K562 (cell line): ENCODE results near the gene CDHR1. TPM values are rescaled to one million over a fixed set of nuclear protein-coding genes. Genes with fewer than 3 reads are reported as not detected.
A peak's percentile ranks its signal among the peaks of the same experiment; 100 is the strongest.

Source experiments
- ATAC-seq: fragments of 200-7000 bp; cut with Tn5 transposase; 3 replicates; pipeline ENCODE4 v1.9.1; 2020; ENCODE audit warnings: moderate library complexity
- BruUV-seq: library from RNA; stranded (reverse); fragments of 400-500 nt; replicated peaks from 2 replicates; lab custom pipeline; 2021; lab: Mats Ljungman, UMichigan
- CTCF ChIA-PET: fragments of 300-600 bp; formaldehyde crosslinking; extraction: SDS; loops from one replicate; lab custom pipeline; 2021; ENCODE audit warnings: low intra/inter-chr PET ratio; lab: Yijun Ruan, JAX
- POLR2A ChIA-PET: fragments of 300-600, 350-650 bp; sonication (Branson Sonifier 250); formaldehyde crosslinking; extraction: SDS; loops from one replicate; lab custom pipeline; 2021; ENCODE audit warnings: antibody characterized with exemption, inconsistent platforms; lab: Yijun Ruan, JAX
- DNase-seq, 4 experiments: peaks; one replicate each; pipeline versions ENCODE4 v3.0.0 to v3.0.0-alpha.2; 2011 to 2018; ENCODE audit warnings: low spot score in 3 of 4, mixed read lengths in 3 of 4; ENCODE audit errors: extremely low read depth in 1 of 4
- FAIRE-seq: peaks from 2 replicates; lab custom pipeline; 2011; peaks lifted over from hg19 to GRCh38; lab: Jason Lieb, UNC
- H2AFZ ChIP-seq: 2 replicates; pipeline ENCODE4 v1.6.0; 2011; ENCODE audit warnings: low read depth, low read length, control low read depth, inconsistent platforms
- H3K27ac ChIP-seq: fragments of 200-600 bp; 3 replicates; pipeline ENCODE4 v1.8.0; 2011; ENCODE audit warnings: low read depth, mild to moderate bottlenecking, control low read depth, inconsistent platforms, low read length, moderate library complexity, mixed read lengths; ENCODE audit errors: extremely low read depth
- H3K27me3 ChIP-seq, 2 experiments: fragments of 300-600 bp in 1 of 2; 2 replicates in 1 of 2; 3 replicates in 1 of 2; pipeline versions ENCODE4 v1.6.0 to v1.8.0; 2011; ENCODE audit warnings: inconsistent platforms in 2 of 2, low read length in 2 of 2, mild to moderate bottlenecking in 1 of 2, mixed read lengths in 1 of 2, moderate library complexity in 1 of 2; ENCODE audit not compliant: control insufficient read depth in 2 of 2, insufficient read depth in 2 of 2
- H3K36me3 ChIP-seq: fragments of 300-600 bp; 3 replicates; pipeline ENCODE4 v1.8.0; 2011; ENCODE audit warnings: mild to moderate bottlenecking, low read length, inconsistent platforms; ENCODE audit not compliant: control insufficient read depth, insufficient read depth
- H3K4me1 ChIP-seq, 2 experiments: fragments of 200-600 bp in 1 of 2; replicated peaks in 1 of 2; 2 replicates in 1 of 2; 3 replicates in 1 of 2; pipeline versions ENCODE4 v1.5.1 to v1.8.0; 2011; ENCODE audit warnings: inconsistent platforms in 2 of 2, low read length in 2 of 2, mild to moderate bottlenecking in 1 of 2, mixed read lengths in 1 of 2, moderate library complexity in 1 of 2; ENCODE audit not compliant: control insufficient read depth in 2 of 2, insufficient read depth in 2 of 2
- H3K4me2 ChIP-seq: 2 replicates; pipeline ENCODE4 v1.6.1; 2011; ENCODE audit warnings: low read length, control low read depth, inconsistent platforms, mixed read lengths; ENCODE audit not compliant: insufficient read depth
- H3K4me3 ChIP-seq: fragments of 200-600 bp; sonication (generic), shearing (Covaris generic); 2 replicates; pipeline ENCODE4 v1.5.1; 2016; ENCODE audit warnings: control low read depth, inconsistent platforms
- H3K79me2 ChIP-seq: fragments of 200-600 bp; 3 replicates; pipeline ENCODE4 v1.8.0; 2011; ENCODE audit warnings: low read length, inconsistent platforms; ENCODE audit not compliant: control insufficient read depth, insufficient read depth
- H3K9ac ChIP-seq, 2 experiments: 2 replicates each; pipeline versions ENCODE4 v1.6.0 to v1.6.1; 2011; ENCODE audit warnings: low read depth in 2 of 2, low read length in 2 of 2, control low read depth in 1 of 2, inconsistent platforms in 1 of 2, mild to moderate bottlenecking in 1 of 2, mixed read lengths in 1 of 2; ENCODE audit not compliant: insufficient read depth in 1 of 2
- H3K9me1 ChIP-seq: one replicate; pipeline ENCODE4 v1.6.0; 2011; ENCODE audit warnings: inconsistent platforms, mild to moderate bottlenecking, low read length, moderate library complexity; ENCODE audit not compliant: control insufficient read depth, insufficient read depth
- H3K9me3 ChIP-seq: replicated peaks from 2 replicates; pipeline ENCODE4 v1.5.1; 2011; ENCODE audit warnings: low read depth, low read length, inconsistent platforms; ENCODE audit not compliant: control insufficient read depth, insufficient read depth
- H4K20me1 ChIP-seq: replicated peaks from 2 replicates; pipeline ENCODE4 v1.6.1; 2011; ENCODE audit warnings: low read length, inconsistent platforms, mixed read lengths; ENCODE audit not compliant: control insufficient read depth, insufficient read depth
- CTCF ChIP-seq, 3 experiments: IDR thresholded peaks in 2 of 3; conservative IDR thresholded peaks in 1 of 3; 2 replicates each; pipeline ENCODE4 v1.5.1; 2011 to 2012; ENCODE audit warnings: low read length in 3 of 3, mild to moderate bottlenecking in 3 of 3, control low read depth in 2 of 3, improper control_type of control experiment in 1 of 3, inconsistent platforms in 1 of 3, low read depth in 1 of 3, mixed read lengths in 1 of 3, moderate library complexity in 1 of 3; ENCODE audit not compliant: insufficient read depth in 2 of 3
- RAD21 ChIP-seq, 2 experiments: fragments of 250-450 bp in 1 of 2; fragments of 450-650 bp in 1 of 2; sonication (Bioruptor Pico) in 1 of 2; formaldehyde crosslinking in 1 of 2; IDR thresholded peaks in 1 of 2; conservative IDR thresholded peaks in 1 of 2; 2 replicates each; pipeline versions ENCODE4 v1.4.0 to v1.8.0; 2020 to 2022; ENCODE audit warnings: mild to moderate bottlenecking in 2 of 2, moderate library complexity in 1 of 2
- TARDBP ChIP-seq: fragments of 450-650 bp; IDR thresholded peaks from 2 replicates; pipeline ENCODE4 v1.6.1; 2016
- ZNF695 ChIP-seq: fragments of 450-650 bp; formaldehyde crosslinking; IDR thresholded peaks from 2 replicates; pipeline ENCODE4 v1.4.0; 2020; ENCODE audit warnings: mild to moderate bottlenecking, moderate library complexity
- WGBS: fragments of 100-300 bp; shearing (Covaris generic); methylation state at CpG from one replicate; pipeline ENCODE4 v1.1.6; 2016; ENCODE audit warnings: low coverage, mixed read lengths; ENCODE audit not compliant: insufficient coverage; ENCODE audit errors: missing lambda C conversion rate; 5-methylcytosine and 5-hydroxymethylcytosine counted together
- in situ Hi-C: fragments of 300-500 bp; cut with MboI; formaldehyde crosslinking; loops from 4 replicates; pipeline ENCODE4 v1.15.0; 2018; ENCODE audit warnings: inconsistent platforms, mixed read lengths
- intact Hi-C: fragments of 100-400 bp; cut with micrococcal nuclease; formaldehyde crosslinking; loops from 2 replicates; pipeline ENCODE4 v1.14.2; 2022
- polyA plus RNA-seq, 8 experiments: library from polyadenylated mRNA; depleted of rRNA in 4 of 8; stranded (reverse) in 5 of 8; unstranded in 3 of 8; fragments of >200 nt; fragmentation: Nextera tagmentation in 2 of 8; fragmentation: Illumina TruSeq in 1 of 8; extraction: Ambion mirVana in 2 of 8; extraction: Trizol in 1 of 8; gene quantifications; 2 replicates each; pipeline versions ENCODE4 v1.2.1 to v1.2.3, GENCODE V29; 2011 to 2014; ENCODE audit warnings: inconsistent platforms in 1 of 8, missing spikeins in 1 of 8
- total RNA-seq, 7 experiments: library from RNA; depleted of rRNA in 6 of 7; stranded (reverse); fragments of >200 nt in 6 of 7; fragmentation: Illumina TruSeq in 2 of 7; extraction: Trizol in 2 of 7; gene quantifications; 2 replicates each; pipeline versions ENCODE4 v1.2.1 to v1.2.3, GENCODE V29; 2011 to 2021; ENCODE audit warnings: low replicate concordance in 1 of 7

The CDHR1 gene
- total and polyA plus RNA-seq, 9 of the 15 experiments (the other 6 are each of a cell fraction or from before 2014, with no cell fraction given) = 0.03 to 0.99 (median 0.20) TPM

GRCh38 chr10:84214046-84214572, 19.8 kb downstream of the CDHR1 start:
- CTCF ChIA-PET = no interaction called here
- Histone ChIP-seq H3K4me1 (peaks cover 0 to 6% of the 10 kb centered on the region in 2 experiments; a peak in 2 of 5 replicates), H3K9ac (no peak overlapping the region), H3K4me3 (no peak overlapping the region), H2AFZ (peak overlapping the region; percentile 24; the same call in 1 of the 2 replicates), H3K36me3 (no peaks in the 10 kb centered on the region), H3K4me2 (peak overlapping the region; percentile 22; the same call in 1 of the 2 replicates), H3K27me3 (peaks cover 0 to 34% of the 10 kb centered on the region in 2 experiments; a peak in 3 of 5 replicates), H4K20me1 (peaks cover 6% of the 10 kb centered on the region; the same call in 1 of the 2 replicates), H3K27ac (no peak overlapping the region), H3K9me1 (no peaks in the 10 kb centered on the region), H3K79me2 (no peaks in the 10 kb centered on the region), H3K9me3 (no peaks in the 10 kb centered on the region)
- in situ Hi-C loops = no loop called here
- BruUV-seq = no TSS peak
- intact Hi-C loops = loop anchor here (1.0 kb wide), 2 partner anchors 88 to 323 kb away; no protein-coding TSS in a partner anchor
- FAIRE-seq (peak; percentile 49), DNase-seq (peak in 1 of 4 experiments; percentile 44), ATAC-seq (peak; percentile 81)
- 11% methylated on average over 24 of the region's 25 CpGs for WGBS
- POLR2A ChIA-PET = interaction anchor here (0.6 to 1.4 kb wide), 3 partner anchors 65 to 240 kb away, joined by 3 to 4 read pairs (median 3); no protein-coding TSS in a partner anchor
- TF ChIP-seq TARDBP (no peak), ZNF695 (no peak), RAD21 (CRISPR knock-in tag; conservative IDR thresholded peaks at IDR 0.05 in 1 of 2, IDR thresholded peaks at IDR 0.05 in 1 of 2) (peak in 1 of 2 experiments; percentile 28; a peak in 1 of 4 replicates), CTCF (IDR thresholded peaks at IDR 0.05 in 2 of 3, conservative IDR thresholded peaks at IDR 0.05 in 1 of 3; ENCODE audit: insufficient read depth in 2 of 3, low read depth in 1 of 3, low read length in 3 of 3) (peak in 1 of 3 experiments; percentile 34; a peak in 2 of 6 replicates)
